Glutamatergic neuron (in vitro differentiated cells): ENCODE results near the gene LIMA1. TPM values are rescaled to one million over a fixed set of nuclear protein-coding genes. Genes with fewer than 3 reads are reported as not detected.
A peak's percentile ranks its signal among the peaks of the same experiment; 100 is the strongest.
"Not testable (repeated sequence)": the region's sequence is repeated elsewhere in the genome, so short reads cannot be mapped to it uniquely, and the experiment has no call there.

ENCODE experiments used
- DNase-seq: peaks from one replicate; pipeline ENCODE4 v3.0.0; 2022
- H3K27ac Mint-ChIP-seq: one replicate; pipeline ENCODE4 v1.8.0; 2020; ENCODE audit warnings: mild to moderate bottlenecking, mixed read lengths, inconsistent platforms; ENCODE audit not compliant: unreplicated experiment
- H3K27me3 Mint-ChIP-seq: one replicate; pipeline ENCODE4 v1.8.0; 2020; ENCODE audit warnings: mild to moderate bottlenecking, moderate library complexity, mixed read lengths, inconsistent platforms; ENCODE audit not compliant: unreplicated experiment
- H3K36me3 Mint-ChIP-seq: one replicate; pipeline ENCODE4 v1.8.0; 2020; ENCODE audit warnings: mild to moderate bottlenecking, mixed read lengths, inconsistent platforms; ENCODE audit not compliant: unreplicated experiment
- H3K4me1 Mint-ChIP-seq: one replicate; pipeline ENCODE4 v1.8.0; 2020; ENCODE audit warnings: mild to moderate bottlenecking, low read depth, mixed read lengths, inconsistent platforms; ENCODE audit not compliant: unreplicated experiment
- H3K4me3 Mint-ChIP-seq: one replicate; pipeline ENCODE4 v1.8.0; 2020; ENCODE audit warnings: mild to moderate bottlenecking, mixed read lengths, inconsistent platforms; ENCODE audit not compliant: unreplicated experiment
- H3K9me3 Mint-ChIP-seq: one replicate; pipeline ENCODE4 v1.8.0; 2020; ENCODE audit warnings: mild to moderate bottlenecking, moderate library complexity, mixed read lengths, inconsistent platforms; ENCODE audit not compliant: unreplicated experiment
- CTCF ChIP-seq: fragments of 200-600 bp; sonication (generic); IDR thresholded peaks from one replicate; pipeline ENCODE4 v1.5.0; 2021; ENCODE audit not compliant: partially characterized antibody, unreplicated experiment
- long read RNA-seq: library from polyadenylated mRNA; unstranded; transcript quantifications from one replicate; pipeline ENCODE4 v2.0.0, GENCODE V29; 2020; ENCODE audit not compliant: unreplicated experiment
- total RNA-seq: library from RNA; stranded (reverse); fragmentation: NEBNext Ultra II Directional; extraction: Animal tissue kit (Norgen Biotek cat#: 25700); gene quantifications from one replicate; pipeline ENCODE4 v1.2.1, GENCODE V29; 2021; ENCODE audit not compliant: unreplicated experiment

LIMA1 gene
- total RNA-seq: 69.4 TPM
- long read RNA-seq, transcript LIMA1-215 (8 exons, 3,254 nt): major isoform, 19 of 35 reads
- long read RNA-seq, partial matches to known transcripts: 3 of 35 reads
- long read RNA-seq, other reads (novel, unspliced or antisense): 6 of 35 reads

GRCh38 chr12:50283229-50283923 is at the start of gene LIMA1:
Gene LIMA1, minus strand, starts transcription at chr12:50283520. Its CDS starts 34,769 bp downstream, at chr12:50248751.
- TF ChIP-seq CTCF: no peak
- Mint-ChIP-seq H3K27me3 (peaks cover 4% of the 10 kb centered on the region), H3K4me1 (peaks cover 3% of the 10 kb centered on the region), H3K36me3 (no peaks in the 10 kb centered on the region), H3K4me3 (peak within 1 kb of the TSS; percentile 94), H3K27ac (peak within 1 kb of the TSS; percentile 43), H3K9me3 (no peaks in the 10 kb centered on the region)
- DNase-seq: peak; percentile 92

- Mint-ChIP-seq H3K27ac (no peak overlapping the region), H3K4me1 (peaks cover 3% of the 10 kb centered on the region), H3K27me3 (no peaks in the 10 kb centered on the region), H3K9me3 (no peaks in the 10 kb centered on the region), H3K36me3 (no peaks in the 10 kb centered on the region), H3K4me3 (no peak overlapping the region)
- no peak for TF ChIP-seq CTCF
- DNase-seq: no peak
Measured at GRCh38 chr12:50331745-50332144, 48.4 kb upstream of the LIMA1 start.

GRCh38 chr12:50328664-50329063 is 45.3 kb upstream of the LIMA1 start:
- not testable (repeated sequence) for H3K9me3 Mint-ChIP-seq, H3K4me1 Mint-ChIP-seq, H3K27me3 Mint-ChIP-seq, H3K36me3 Mint-ChIP-seq, DNase-seq, H3K27ac Mint-ChIP-seq, H3K4me3 Mint-ChIP-seq

GRCh38 chr12:50326590-50327284 is 43.4 kb upstream of the LIMA1 start:
- H3K36me3 Mint-ChIP-seq: no peaks in the 10 kb centered on the region
- no peaks in the 10 kb centered on the region for H3K27me3 Mint-ChIP-seq
- no peak for DNase-seq
- no peak overlapping the region for H3K27ac Mint-ChIP-seq
- no peak for TF ChIP-seq CTCF
- peaks cover 3% of the 10 kb centered on the region for H3K4me1 Mint-ChIP-seq
- H3K9me3 Mint-ChIP-seq: peaks cover 3% of the 10 kb centered on the region
- H3K4me3 Mint-ChIP-seq: no peak overlapping the region

GRCh38 chr12:50325890-50326391 is 42.6 kb upstream of the LIMA1 start:
- TF ChIP-seq CTCF: no peak
- no peak overlapping the region for H3K27ac Mint-ChIP-seq
- H3K4me3 Mint-ChIP-seq: no peak overlapping the region
- peaks cover 3% of the 10 kb centered on the region for H3K9me3 Mint-ChIP-seq
- DNase-seq: no peak
- H3K36me3 Mint-ChIP-seq: no peaks in the 10 kb centered on the region
- H3K4me1 Mint-ChIP-seq: peaks cover 3% of the 10 kb centered on the region
- H3K27me3 Mint-ChIP-seq: no peaks in the 10 kb centered on the region

- not testable (repeated sequence) for DNase-seq, H3K4me1 Mint-ChIP-seq, H3K9me3 Mint-ChIP-seq, H3K36me3 Mint-ChIP-seq, H3K27me3 Mint-ChIP-seq, H3K27ac Mint-ChIP-seq, H3K4me3 Mint-ChIP-seq
Measured at GRCh38 chr12:50324770-50325169, 41.5 kb upstream of the LIMA1 start.

GRCh38 chr12:50324077-50324476 is 40.8 kb upstream of the LIMA1 start:
- not testable (repeated sequence) for H3K27ac Mint-ChIP-seq, H3K9me3 Mint-ChIP-seq, H3K4me3 Mint-ChIP-seq, H3K36me3 Mint-ChIP-seq, DNase-seq, H3K27me3 Mint-ChIP-seq, H3K4me1 Mint-ChIP-seq
